HepG2 (cell line): Measurements from ENCODE around the gene SEPHS2.

Experiments used
- EZH2 ChIP-seq: conservative IDR thresholded peaks from 2 replicates; pipeline ENCODE4 v1.6.1; 2012; ENCODE audit warnings: mild to moderate bottlenecking, low read depth, low read length, moderate library complexity
- GTF2F1 ChIP-seq: fragments of 150-350 bp; IDR thresholded peaks from 2 replicates; pipeline ENCODE4 v1.6.1; 2014; ENCODE audit warnings: low read length
- MED13 ChIP-seq: sonication (generic); formaldehyde crosslinking; IDR thresholded peaks from 2 replicates; pipeline ENCODE4 v1.5.0; 2020; ENCODE audit warnings: missing genetic modification reagents
- NBN ChIP-seq: fragments of 450-650 bp; conservative IDR thresholded peaks from 2 replicates; pipeline ENCODE4 v1.6.1; 2017
- ZBTB7A ChIP-seq: sonication (generic); formaldehyde crosslinking; IDR thresholded peaks from 2 replicates; pipeline ENCODE4 v1.8.0; 2022; ENCODE audit warnings: mild to moderate bottlenecking, missing genetic modification reagents
- ZNF350 ChIP-seq: sonication (generic); formaldehyde crosslinking; IDR thresholded peaks from 2 replicates; pipeline ENCODE4 v1.4.0; 2020; ENCODE audit warnings: mild to moderate bottlenecking, low read depth, missing genetic modification reagents, borderline replicate concordance
- ZNF510 ChIP-seq: sonication (generic); formaldehyde crosslinking; IDR thresholded peaks from 2 replicates; pipeline ENCODE4 v1.4.0; 2020; ENCODE audit warnings: low read depth, mild to moderate bottlenecking, missing genetic modification reagents
- TF ChIP-seq, protein P1 (sequence below): sonication (generic); formaldehyde crosslinking; IDR thresholded peaks from 2 replicates; pipeline ENCODE4 v1.5.0; 2020; ENCODE audit warnings: mild to moderate bottlenecking, missing genetic modification reagents, moderate library complexity
- TF ChIP-seq, protein P2 (sequence below): sonication (generic); formaldehyde crosslinking; IDR thresholded peaks from 2 replicates; pipeline ENCODE4 v1.4.0; 2020; ENCODE audit warnings: missing genetic modification reagents, borderline replicate concordance
- TF ChIP-seq, protein P3 (sequence below): sonication (generic); formaldehyde crosslinking; conservative IDR thresholded peaks from 2 replicates; pipeline ENCODE4 v1.4.0; 2020; ENCODE audit warnings: missing genetic modification reagents
- TF ChIP-seq, protein P4 (sequence below): sonication (generic); formaldehyde crosslinking; conservative IDR thresholded peaks from 2 replicates; pipeline ENCODE4 v1.8.0; 2022; ENCODE audit warnings: low read depth, missing genetic modification reagents
- TF ChIP-seq, protein P5 (sequence below): sonication (generic); formaldehyde crosslinking; IDR thresholded peaks from 2 replicates; pipeline ENCODE4 v1.4.0; 2020; ENCODE audit warnings: mild to moderate bottlenecking, missing genetic modification reagents
- TF ChIP-seq, protein P6 (sequence below): sonication (generic); formaldehyde crosslinking; IDR thresholded peaks from 2 replicates; pipeline ENCODE4 v1.4.0; 2020; ENCODE audit warnings: missing genetic modification reagents

DNA sequence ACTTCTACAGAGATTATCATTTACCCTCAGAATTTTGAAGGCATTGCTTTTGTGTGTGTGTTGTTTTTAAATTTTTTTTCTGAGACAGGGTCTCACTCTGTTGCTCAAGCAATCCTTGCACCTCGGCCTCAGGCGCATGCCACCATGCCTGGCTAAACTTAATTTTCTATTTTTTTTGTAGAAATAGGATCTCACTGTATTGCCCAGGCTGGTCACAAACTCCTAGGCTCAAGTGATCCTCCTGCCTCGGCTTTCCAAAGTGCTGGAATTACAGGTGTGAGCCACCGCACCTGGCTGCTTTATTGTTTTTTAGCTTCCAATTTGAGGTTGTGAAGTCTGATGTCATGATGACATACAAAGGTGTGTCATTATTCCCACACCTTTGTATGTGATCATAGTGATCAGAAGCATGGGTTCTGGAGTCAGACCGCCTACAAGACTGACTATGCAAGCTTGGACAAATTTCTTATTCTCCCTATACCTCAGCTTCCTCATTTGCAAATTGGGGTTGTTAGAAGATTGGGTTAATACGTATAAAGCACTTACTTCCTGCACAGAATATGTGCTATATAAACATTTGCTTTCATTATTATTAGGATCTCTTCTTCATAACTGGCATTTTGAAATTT, 5.8 kb downstream of the SEPHS2 start:
- TF ChIP-seq, protein P1, sequence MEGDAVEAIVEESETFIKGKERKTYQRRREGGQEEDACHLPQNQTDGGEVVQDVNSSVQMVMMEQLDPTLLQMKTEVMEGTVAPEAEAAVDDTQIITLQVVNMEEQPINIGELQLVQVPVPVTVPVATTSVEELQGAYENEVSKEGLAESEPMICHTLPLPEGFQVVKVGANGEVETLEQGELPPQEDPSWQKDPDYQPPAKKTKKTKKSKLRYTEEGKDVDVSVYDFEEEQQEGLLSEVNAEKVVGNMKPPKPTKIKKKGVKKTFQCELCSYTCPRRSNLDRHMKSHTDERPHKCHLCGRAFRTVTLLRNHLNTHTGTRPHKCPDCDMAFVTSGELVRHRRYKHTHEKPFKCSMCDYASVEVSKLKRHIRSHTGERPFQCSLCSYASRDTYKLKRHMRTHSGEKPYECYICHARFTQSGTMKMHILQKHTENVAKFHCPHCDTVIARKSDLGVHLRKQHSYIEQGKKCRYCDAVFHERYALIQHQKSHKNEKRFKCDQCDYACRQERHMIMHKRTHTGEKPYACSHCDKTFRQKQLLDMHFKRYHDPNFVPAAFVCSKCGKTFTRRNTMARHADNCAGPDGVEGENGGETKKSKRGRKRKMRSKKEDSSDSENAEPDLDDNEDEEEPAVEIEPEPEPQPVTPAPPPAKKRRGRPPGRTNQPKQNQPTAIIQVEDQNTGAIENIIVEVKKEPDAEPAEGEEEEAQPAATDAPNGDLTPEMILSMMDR (CRISPR knock-in tag), result no peak
- TF ChIP-seq ZNF510 (CRISPR knock-in tag) (no peak), NBN (no peak), MED13 (CRISPR knock-in tag) (no peak), EZH2 (no peak), ZNF350 (no peak), ZBTB7A (CRISPR knock-in tag) (no peak), GTF2F1 (no peak)
- TF ChIP-seq, protein P2, sequence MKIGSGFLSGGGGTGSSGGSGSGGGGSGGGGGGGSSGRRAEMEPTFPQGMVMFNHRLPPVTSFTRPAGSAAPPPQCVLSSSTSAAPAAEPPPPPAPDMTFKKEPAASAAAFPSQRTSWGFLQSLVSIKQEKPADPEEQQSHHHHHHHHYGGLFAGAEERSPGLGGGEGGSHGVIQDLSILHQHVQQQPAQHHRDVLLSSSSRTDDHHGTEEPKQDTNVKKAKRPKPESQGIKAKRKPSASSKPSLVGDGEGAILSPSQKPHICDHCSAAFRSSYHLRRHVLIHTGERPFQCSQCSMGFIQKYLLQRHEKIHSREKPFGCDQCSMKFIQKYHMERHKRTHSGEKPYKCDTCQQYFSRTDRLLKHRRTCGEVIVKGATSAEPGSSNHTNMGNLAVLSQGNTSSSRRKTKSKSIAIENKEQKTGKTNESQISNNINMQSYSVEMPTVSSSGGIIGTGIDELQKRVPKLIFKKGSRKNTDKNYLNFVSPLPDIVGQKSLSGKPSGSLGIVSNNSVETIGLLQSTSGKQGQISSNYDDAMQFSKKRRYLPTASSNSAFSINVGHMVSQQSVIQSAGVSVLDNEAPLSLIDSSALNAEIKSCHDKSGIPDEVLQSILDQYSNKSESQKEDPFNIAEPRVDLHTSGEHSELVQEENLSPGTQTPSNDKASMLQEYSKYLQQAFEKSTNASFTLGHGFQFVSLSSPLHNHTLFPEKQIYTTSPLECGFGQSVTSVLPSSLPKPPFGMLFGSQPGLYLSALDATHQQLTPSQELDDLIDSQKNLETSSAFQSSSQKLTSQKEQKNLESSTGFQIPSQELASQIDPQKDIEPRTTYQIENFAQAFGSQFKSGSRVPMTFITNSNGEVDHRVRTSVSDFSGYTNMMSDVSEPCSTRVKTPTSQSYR, result no peak
- TF ChIP-seq, protein P3, sequence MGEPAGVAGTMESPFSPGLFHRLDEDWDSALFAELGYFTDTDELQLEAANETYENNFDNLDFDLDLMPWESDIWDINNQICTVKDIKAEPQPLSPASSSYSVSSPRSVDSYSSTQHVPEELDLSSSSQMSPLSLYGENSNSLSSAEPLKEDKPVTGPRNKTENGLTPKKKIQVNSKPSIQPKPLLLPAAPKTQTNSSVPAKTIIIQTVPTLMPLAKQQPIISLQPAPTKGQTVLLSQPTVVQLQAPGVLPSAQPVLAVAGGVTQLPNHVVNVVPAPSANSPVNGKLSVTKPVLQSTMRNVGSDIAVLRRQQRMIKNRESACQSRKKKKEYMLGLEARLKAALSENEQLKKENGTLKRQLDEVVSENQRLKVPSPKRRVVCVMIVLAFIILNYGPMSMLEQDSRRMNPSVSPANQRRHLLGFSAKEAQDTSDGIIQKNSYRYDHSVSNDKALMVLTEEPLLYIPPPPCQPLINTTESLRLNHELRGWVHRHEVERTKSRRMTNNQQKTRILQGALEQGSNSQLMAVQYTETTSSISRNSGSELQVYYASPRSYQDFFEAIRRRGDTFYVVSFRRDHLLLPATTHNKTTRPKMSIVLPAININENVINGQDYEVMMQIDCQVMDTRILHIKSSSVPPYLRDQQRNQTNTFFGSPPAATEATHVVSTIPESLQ (CRISPR knock-in tag), result no peak
- TF ChIP-seq, protein P4, sequence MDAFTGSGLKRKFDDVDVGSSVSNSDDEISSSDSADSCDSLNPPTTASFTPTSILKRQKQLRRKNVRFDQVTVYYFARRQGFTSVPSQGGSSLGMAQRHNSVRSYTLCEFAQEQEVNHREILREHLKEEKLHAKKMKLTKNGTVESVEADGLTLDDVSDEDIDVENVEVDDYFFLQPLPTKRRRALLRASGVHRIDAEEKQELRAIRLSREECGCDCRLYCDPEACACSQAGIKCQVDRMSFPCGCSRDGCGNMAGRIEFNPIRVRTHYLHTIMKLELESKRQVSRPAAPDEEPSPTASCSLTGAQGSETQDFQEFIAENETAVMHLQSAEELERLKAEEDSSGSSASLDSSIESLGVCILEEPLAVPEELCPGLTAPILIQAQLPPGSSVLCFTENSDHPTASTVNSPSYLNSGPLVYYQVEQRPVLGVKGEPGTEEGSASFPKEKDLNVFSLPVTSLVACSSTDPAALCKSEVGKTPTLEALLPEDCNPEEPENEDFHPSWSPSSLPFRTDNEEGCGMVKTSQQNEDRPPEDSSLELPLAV (CRISPR knock-in tag), result no peak
- TF ChIP-seq, protein P5, sequence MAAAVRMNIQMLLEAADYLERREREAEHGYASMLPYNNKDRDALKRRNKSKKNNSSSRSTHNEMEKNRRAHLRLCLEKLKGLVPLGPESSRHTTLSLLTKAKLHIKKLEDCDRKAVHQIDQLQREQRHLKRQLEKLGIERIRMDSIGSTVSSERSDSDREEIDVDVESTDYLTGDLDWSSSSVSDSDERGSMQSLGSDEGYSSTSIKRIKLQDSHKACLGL, result no peak
- TF ChIP-seq, protein P6, sequence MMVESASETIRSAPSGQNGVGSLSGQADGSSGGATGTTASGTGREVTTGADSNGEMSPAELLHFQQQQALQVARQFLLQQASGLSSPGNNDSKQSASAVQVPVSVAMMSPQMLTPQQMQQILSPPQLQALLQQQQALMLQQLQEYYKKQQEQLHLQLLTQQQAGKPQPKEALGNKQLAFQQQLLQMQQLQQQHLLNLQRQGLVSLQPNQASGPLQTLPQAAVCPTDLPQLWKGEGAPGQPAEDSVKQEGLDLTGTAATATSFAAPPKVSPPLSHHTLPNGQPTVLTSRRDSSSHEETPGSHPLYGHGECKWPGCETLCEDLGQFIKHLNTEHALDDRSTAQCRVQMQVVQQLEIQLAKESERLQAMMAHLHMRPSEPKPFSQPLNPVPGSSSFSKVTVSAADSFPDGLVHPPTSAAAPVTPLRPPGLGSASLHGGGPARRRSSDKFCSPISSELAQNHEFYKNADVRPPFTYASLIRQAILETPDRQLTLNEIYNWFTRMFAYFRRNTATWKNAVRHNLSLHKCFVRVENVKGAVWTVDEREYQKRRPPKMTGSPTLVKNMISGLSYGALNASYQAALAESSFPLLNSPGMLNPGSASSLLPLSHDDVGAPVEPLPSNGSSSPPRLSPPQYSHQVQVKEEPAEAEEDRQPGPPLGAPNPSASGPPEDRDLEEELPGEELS (CRISPR knock-in tag), result no peak
